ENCODE data around the gene APOBR.
A peak's percentile ranks its signal among the peaks of the same experiment; 100 is the strongest.
"Not testable (repeated sequence)": the region's sequence is repeated elsewhere in the genome, so short reads cannot be mapped to it uniquely, and the experiment has no call there.

APOBR gene

DNA sequence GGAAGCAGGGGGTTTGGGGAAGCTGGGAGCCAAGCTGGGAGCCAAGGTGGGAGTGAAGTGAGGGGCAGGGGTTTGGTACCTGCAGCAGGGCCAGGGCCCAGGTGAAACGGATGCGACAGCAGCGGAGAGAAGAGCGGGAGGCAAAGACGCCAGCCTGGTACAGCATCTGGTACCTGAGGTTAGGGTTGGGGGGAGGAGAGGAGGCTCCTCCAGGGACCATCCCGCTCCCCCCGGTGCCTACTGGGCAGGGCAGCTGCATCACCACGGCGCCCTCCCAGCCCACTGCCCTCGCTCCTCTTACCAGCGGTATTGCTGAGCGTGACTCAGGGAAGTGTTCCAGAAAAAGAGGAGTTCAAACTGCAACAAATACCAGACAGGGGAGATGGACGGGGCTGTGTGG lies 12.4 kb upstream of the APOBR start:
- no peak overlapping the region for H3K4me3 ChIP-seq (ENCODE audit: low read length)
- TF ChIP-seq, protein P1, sequence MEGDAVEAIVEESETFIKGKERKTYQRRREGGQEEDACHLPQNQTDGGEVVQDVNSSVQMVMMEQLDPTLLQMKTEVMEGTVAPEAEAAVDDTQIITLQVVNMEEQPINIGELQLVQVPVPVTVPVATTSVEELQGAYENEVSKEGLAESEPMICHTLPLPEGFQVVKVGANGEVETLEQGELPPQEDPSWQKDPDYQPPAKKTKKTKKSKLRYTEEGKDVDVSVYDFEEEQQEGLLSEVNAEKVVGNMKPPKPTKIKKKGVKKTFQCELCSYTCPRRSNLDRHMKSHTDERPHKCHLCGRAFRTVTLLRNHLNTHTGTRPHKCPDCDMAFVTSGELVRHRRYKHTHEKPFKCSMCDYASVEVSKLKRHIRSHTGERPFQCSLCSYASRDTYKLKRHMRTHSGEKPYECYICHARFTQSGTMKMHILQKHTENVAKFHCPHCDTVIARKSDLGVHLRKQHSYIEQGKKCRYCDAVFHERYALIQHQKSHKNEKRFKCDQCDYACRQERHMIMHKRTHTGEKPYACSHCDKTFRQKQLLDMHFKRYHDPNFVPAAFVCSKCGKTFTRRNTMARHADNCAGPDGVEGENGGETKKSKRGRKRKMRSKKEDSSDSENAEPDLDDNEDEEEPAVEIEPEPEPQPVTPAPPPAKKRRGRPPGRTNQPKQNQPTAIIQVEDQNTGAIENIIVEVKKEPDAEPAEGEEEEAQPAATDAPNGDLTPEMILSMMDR (conservative IDR thresholded peaks at IDR 0.05; ENCODE audit: low read length) = no peak
- no peak for DNase-seq (ENCODE audit: low read depth)

DNA sequence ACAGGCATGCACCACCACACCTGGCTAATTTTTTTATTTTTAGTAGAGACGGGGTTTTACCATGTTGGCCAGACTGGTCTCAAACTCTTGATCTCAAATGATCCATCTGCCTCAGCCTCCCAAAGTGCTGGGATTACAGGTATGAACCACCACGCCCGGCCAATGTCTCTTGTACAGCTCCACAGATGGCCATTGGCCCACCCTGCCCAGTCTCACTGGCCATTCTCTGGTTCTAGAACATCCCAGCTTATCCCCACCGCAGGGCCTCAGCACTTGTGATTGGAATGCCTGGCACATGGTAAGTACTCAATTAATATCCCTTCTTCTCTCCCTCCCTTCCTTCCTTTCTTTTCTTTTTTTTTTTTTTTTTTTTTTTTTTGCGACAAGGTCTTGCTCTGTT lies 11.1 kb upstream of the APOBR start:
- not testable (repeated sequence) for H3K4me3 ChIP-seq (ENCODE audit: low read length); DNase-seq (ENCODE audit: low read depth)

DNA sequence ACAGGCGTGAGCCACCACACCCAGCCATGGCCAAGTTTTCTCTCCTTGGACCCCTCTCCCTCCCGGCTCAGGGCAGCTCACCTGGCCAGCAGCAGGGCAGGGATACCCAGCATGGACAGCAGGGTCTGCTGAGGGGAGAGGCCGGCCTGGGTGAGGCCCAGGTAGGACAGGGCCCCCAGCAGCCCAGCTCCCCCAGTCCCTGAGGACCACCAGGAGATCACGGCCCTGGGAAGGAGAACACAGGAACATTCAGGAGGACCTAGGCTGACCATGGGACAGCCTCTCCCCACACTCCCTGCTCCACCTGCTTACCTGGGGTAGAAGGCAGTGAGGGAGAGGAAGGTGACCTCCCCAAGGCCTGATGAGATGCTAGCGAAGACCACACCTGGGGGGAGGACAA lies 8.2 kb upstream of the APOBR start:
- TF ChIP-seq, protein P1 (conservative IDR thresholded peaks at IDR 0.05; ENCODE audit: low read length) = no peak
- H3K4me3 ChIP-seq (ENCODE audit: low read length) = no peak overlapping the region
- DNase-seq (ENCODE audit: low read depth) = no peak

DNA sequence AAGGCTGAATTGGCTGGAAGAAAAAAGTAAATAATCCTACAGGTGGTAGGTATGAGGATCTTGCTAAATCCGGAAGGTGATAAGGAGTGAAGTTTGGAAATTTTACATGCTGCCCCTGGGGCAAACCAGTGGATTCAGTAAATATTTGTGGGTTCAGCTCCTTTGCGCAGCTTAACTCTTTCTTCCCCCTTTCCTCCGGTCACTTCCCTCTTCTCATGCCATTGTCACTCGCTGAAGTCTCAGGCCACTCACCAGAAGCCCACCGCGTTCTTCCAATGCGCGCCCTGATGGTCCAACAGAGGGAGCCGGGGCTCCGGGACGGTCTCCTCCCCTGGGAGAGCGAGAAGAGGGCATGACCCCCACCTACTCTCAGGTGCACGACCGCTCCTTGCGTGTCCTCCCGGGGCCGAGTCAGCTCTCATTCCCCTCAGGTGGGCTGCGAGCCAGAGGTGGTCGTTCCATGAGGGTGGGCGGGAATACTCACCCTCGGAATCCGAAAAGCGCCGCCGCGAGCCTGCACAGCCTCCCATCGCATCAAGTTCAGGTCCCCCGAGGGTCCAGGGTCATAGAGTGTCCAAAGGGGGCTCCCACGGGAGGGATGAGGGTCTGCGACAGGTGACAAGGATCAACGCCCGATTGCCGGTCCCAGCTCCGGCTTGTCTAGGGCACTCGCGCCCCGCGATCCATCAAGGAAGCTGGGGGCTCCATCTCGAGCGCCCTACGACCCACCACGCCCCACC lies 3.0 kb upstream of the APOBR start:
- H3K4me3 ChIP-seq (ENCODE audit: low read length) = peak overlapping the region; percentile 98
- DNase-seq (ENCODE audit: low read depth) = peak; percentile 9
- TF ChIP-seq, protein P1 (conservative IDR thresholded peaks at IDR 0.05; ENCODE audit: low read length) = peak; percentile 42

DNA sequence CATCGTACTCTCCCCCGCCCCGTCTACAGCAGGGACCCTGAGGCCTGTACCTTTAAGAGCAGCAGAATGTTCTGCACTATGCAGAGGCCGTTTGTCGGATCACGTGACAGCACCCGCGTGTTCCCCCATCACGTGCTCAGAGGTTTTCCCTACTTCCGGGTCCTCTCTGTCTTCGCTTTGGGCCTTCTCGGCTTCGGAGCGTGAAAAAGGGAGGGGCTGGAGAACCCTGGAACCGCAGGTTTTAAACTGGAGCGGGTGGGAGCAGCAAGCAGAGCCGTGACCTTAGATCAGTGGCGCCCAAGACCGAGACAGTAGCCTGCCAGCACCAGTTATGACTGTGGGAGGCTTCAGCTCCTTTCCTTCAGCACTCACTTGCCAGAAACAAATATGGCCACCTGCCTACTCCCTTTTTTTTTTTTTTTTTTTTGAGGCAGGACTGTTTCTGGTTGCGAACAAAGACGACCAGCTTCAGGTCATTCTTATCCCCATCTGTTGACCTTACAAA lies 2.4 kb upstream of the APOBR start, which contains the start of gene CLN3:
Gene CLN3 (minus strand): TSS at position 105 of the 505 bp plus-strand sequence. CDS start 315 bp downstream, outside the sequence.
- peak; percentile 95 for DNase-seq (ENCODE audit: low read depth)
- peak within 1 kb of the TSS; percentile 98 for H3K4me3 ChIP-seq (ENCODE audit: low read length)
- TF ChIP-seq, protein P1 (conservative IDR thresholded peaks at IDR 0.05; ENCODE audit: low read length) = no peak

DNA sequence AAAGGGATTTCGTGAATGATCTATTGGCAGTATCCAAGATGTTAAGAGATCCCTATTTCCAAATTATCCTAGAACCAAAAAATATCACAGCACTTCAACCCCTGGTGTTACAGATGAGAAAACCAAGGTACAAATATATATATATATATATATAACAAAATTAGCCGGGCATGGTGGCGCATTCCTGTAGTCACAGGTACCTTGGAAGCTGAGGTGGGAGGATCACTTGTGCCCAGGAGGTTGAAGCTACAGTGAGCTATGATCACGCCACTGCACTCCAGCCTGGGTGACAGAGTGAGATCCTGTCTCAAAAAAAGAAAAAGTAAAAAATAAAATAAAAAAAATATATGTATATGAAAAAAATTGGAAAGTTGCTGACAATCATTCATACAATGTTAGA lies 1.9 kb upstream of the APOBR start:
- no peak overlapping the region; the same call in 1 of the 2 replicates for H3K4me3 ChIP-seq (ENCODE audit: low read length)
- DNase-seq (ENCODE audit: low read depth) = no peak
- TF ChIP-seq, protein P1 (conservative IDR thresholded peaks at IDR 0.05; ENCODE audit: low read length) = no peak

DNA sequence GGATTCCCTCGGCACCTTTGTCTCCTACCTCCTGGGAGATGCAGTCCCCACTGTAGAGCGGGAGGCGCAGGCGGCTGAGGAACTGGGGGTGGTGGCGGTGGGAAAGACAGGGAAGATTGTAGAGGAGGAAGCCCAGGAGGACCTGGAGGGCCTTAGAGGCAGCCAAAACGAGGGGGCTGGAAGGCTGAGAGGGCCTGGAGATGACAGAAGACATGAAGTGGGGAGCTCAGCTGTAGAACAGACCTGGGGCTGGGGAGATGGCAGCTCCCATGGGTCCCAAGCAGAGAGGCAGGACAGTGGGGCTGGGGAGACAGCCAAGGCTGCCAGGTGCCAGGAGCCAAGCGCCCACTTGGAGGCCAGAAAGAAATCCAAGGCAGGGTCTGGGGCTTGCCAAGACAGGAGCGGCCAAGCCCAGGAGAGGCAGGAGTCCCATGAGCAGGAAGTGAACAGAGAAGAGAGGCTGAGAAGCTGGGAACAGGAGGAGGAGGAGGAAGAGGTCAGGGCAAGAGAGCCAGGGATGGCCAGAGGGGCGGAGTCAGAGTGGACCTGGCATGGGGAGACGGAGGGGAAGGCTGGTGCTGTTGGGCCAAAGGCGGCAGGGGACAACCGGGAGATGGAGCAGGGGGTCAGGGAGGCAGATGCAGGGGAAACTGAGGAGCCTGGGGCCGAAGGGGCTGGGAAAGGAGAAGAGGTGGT lies 803 bp downstream of the APOBR start:
- H3K4me3 ChIP-seq (ENCODE audit: low read length) = no peak overlapping the region
- no peak for DNase-seq (ENCODE audit: low read depth)
- TF ChIP-seq, protein P1 (conservative IDR thresholded peaks at IDR 0.05; ENCODE audit: low read length) = no peak

Data from AG10803 (cell line).